Heart right ventricle (tissue), 16 donors: Measurements from ENCODE around the gene CTXN2. TPM values are rescaled to one million over a fixed set of nuclear protein-coding genes. Genes with fewer than 3 reads are reported as not detected.
A peak's percentile ranks its signal among the peaks of the same experiment; 100 is the strongest.

Source experiments
- ATAC-seq, 8 donors: fragments of 200-7000 bp; cut with Tn5 transposase; one replicate each; pipeline ENCODE4 v1.9.1; 2020; ENCODE audit warnings: mild to moderate bottlenecking in 8 of 8, moderate library complexity in 8 of 8, moderate number of reproducible peaks in 1 of 8
- DNase-seq, 2 donors: peaks; one replicate each; pipeline ENCODE4 v3.0.0-alpha.2; 2020
- H3K27ac ChIP-seq, 10 donors: fragments of 200-600 bp; sonication (generic) in 2 of 10; one replicate each; pipeline versions ENCODE4 v1.5.0 to v1.8.0; 2020 to 2022; ENCODE audit warnings: mild to moderate bottlenecking in 3 of 10
- H3K27me3 ChIP-seq, 7 donors: fragments of 200-600 bp; one replicate each; pipeline ENCODE4 v1.8.0; 2021 to 2022; ENCODE audit warnings: mild to moderate bottlenecking in 2 of 7
- H3K36me3 ChIP-seq, 9 donors: fragments of 200-600 bp; sonication (generic) in 1 of 9; one replicate each; pipeline versions ENCODE4 v1.5.0 to v1.8.0; 2020 to 2022; ENCODE audit warnings: mild to moderate bottlenecking in 2 of 9
- H3K4me1 ChIP-seq, 9 donors: fragments of 200-600 bp; sonication (generic) in 1 of 9; one replicate each; pipeline versions ENCODE4 v1.5.0 to v1.8.0; 2020 to 2022; ENCODE audit warnings: mild to moderate bottlenecking in 4 of 9
- H3K4me3 ChIP-seq, 10 donors: fragments of 200-600 bp; sonication (generic) in 2 of 10; one replicate each; pipeline versions ENCODE4 v1.5.0 to v1.8.0; 2020 to 2022; ENCODE audit warnings: mild to moderate bottlenecking in 7 of 10, moderate library complexity in 2 of 10
- H3K9me3 ChIP-seq, 11 donors: fragments of 200-600 bp in 10 of 11; sonication (generic) in 2 of 11; one replicate each; pipeline versions ENCODE4 v1.5.0 to v1.8.0; 2013 to 2022; ENCODE audit warnings: mild to moderate bottlenecking in 2 of 11, control low read depth in 1 of 11, moderate library complexity in 1 of 11
- WGBS, 2 donors: extraction: QIAGEN DNeasy Blood & Tissue Kit; methylation state at CpG; one replicate each; pipeline ENCODE4 v1.1.7; 2013; ENCODE audit warnings: inconsistent platforms in 1 of 2; 5-methylcytosine and 5-hydroxymethylcytosine counted together
- intact Hi-C, 10 donors: fragments of 100-400 bp; cut with DNase I; formaldehyde crosslinking; loops; one replicate each; pipeline versions ENCODE4 v1.11.1 to v1.14.2; 2022
- polyA plus RNA-seq, 2 donors: library from polyadenylated mRNA; stranded (reverse); fragments of 200-250 nt; gene quantifications; one replicate each; pipeline ENCODE4 v1.2.3, GENCODE V29; 2013
- total RNA-seq, 10 donors: library from RNA; stranded (reverse); fragmentation: NEBNext Ultra II Directional in 3 of 10; extraction: Animal tissue kit (Norgen Biotek cat#: 25700) in 3 of 10; gene quantifications; one replicate each; pipeline versions ENCODE4 v1.2.1 to v1.2.4, GENCODE V29; 2021 to 2023
- TF ChIP-seq, protein P1 (sequence below), 9 donors: fragments of 200-600 bp; sonication (generic) in 2 of 9; IDR thresholded peaks; one replicate each; pipeline versions ENCODE4 v1.5.0 to v1.8.0; 2021 to 2022; ENCODE audit warnings: antibody characterized with exemption in 9 of 9, mild to moderate bottlenecking in 5 of 9, moderate library complexity in 1 of 9
- donor health status: Arrhythmogenic right ventricular cardiomyopathy.
- donor health status: ischemic (EF 13 %, LVEDD 7.1; RV severe dilation, severe dysfunction).
- donor health status: healthy with polysubstance abuse.
- donor health status: DM: no; HTN: yes; CAD: no.
- donor health status: DM: no; HTN: no; CAD: no.
- donor health status: ischemic (EF 25% LVEDD 6.9; RV normal size, moderate dysfunction).
- donor health status: ischemic (EF 25% LVEDD 5.7; RV mildly dilated, moderate dysfunction).
- donor health status: healthy.
- donor health status: DM: yes; HTN: yes; CAD: no.
- donor health status: Ischemic cardiomyopathy.
- donor health status: ischemic (EF 35%, LVEDD 5.7; RV mildly dilated, moderate dysfunction).
- donor health status: nonischemic (EF 11% LVEDD 7.7; RV severe dilation, severe dysfunction).
- donor health status: DM: yes; HTN: yes; CAD: no.
- donor health status: PGD.
- donor health status: ischemic (EF 29% LVEDD 5.4; RV normal size, mild dysfunction).
- donor health status: nonischemic (EF 23%, LVEDD 6.1; RV moderate dilation, normal function).

Gene CTXN2
- total and polyA plus RNA-seq, 12 donors: not detected

DNA sequence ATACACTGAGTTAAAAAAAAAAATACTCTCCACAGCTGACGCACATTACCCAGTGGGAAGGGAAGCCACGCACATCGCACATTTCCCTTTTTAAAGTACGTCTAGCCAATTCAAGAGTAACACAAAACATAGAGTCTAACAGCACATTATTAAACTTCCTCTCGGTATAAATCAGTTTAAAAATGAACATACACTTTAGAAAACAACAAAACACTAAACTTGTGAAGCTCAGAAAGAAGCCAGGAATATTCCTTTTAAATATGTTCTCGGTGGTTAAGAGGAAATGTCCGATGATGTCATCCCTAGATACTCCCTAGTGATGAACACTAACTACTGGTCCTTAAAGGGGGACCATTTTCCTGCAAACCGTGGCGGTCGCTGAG is 14.1 kb upstream of the CTXN2 start:
- TF ChIP-seq, protein P1, sequence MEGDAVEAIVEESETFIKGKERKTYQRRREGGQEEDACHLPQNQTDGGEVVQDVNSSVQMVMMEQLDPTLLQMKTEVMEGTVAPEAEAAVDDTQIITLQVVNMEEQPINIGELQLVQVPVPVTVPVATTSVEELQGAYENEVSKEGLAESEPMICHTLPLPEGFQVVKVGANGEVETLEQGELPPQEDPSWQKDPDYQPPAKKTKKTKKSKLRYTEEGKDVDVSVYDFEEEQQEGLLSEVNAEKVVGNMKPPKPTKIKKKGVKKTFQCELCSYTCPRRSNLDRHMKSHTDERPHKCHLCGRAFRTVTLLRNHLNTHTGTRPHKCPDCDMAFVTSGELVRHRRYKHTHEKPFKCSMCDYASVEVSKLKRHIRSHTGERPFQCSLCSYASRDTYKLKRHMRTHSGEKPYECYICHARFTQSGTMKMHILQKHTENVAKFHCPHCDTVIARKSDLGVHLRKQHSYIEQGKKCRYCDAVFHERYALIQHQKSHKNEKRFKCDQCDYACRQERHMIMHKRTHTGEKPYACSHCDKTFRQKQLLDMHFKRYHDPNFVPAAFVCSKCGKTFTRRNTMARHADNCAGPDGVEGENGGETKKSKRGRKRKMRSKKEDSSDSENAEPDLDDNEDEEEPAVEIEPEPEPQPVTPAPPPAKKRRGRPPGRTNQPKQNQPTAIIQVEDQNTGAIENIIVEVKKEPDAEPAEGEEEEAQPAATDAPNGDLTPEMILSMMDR (IDR thresholded peaks at IDR 0.05): no peak
- peaks cover 0 to 18% (median 8%) of the 10 kb centered on the region in 9 donors for H3K4me1 ChIP-seq
- intact Hi-C loops: no loop called here
- H3K36me3 ChIP-seq: no peaks in the 10 kb centered on the region
- peaks cover 0 to 44% (median 6%) of the 10 kb centered on the region in 7 donors for H3K27me3 ChIP-seq
- ATAC-seq: peak; percentile 72 to 88 (median 82)
- peak overlapping the region; percentile 53 to 78 (median 65) for H3K4me3 ChIP-seq
- WGBS, 2 donors: 2 to 3% methylated on average over 10 of the region's 10 CpGs
- peak overlapping the region in 7 of 10 donors; percentile 36 to 89 (median 74) for H3K27ac ChIP-seq
- H3K9me3 ChIP-seq: peaks cover 0 to 19% (median 0%) of the 10 kb centered on the region in 11 donors
- DNase-seq: peak in 1 of 2 donors; percentile 9

DNA sequence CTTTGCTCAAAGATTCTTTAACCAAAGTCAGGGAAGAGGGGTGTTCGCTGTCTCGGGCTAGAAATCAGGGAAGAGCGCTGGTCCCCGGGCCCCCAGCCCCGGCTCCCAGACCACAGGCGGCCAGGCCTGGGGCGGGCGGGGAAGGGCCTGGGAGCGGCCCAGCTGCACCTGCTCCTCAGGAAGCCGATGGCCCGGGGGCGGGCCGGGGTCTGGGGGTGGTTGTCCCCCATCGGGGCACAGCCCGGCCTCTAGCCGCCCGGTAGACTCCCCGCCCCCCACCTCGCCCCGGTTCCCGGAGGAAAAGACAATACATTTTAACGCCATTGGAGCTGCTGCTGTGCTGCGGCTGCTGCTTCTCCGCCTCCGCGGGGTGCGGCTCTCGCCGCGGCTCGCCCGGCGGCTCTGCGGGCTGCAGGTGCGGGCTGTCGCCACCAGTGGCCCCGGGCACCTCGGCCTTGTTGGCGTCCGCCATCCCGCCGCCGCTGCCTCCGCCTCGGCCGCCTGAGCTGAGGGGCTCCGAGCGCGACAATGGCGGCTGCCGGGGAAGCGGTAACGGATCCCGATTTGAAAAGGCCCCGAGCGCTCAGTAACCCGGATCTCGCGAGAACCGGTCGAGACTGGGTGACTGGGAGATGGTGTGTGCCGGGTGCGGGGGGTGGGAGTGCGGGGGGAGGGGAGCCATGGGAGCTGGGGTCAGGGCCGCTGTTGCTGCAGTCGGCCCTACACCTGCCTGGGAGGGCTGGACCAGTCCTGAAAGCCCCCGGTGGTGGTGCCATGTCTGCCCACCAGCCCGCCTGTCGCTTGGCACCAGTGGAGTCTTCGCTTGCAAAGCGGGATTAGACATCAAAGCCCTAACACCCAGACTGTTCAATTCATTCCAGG is 13.5 kb upstream of the CTXN2 start, which contains the start of gene MYEF2:
MYEF2 (minus strand) TSS at position 530 of the 882 bp plus-strand sequence; CDS start at position 472, 58 bp downstream.
- Histone ChIP-seq H3K4me1 (peaks cover 0 to 18% (median 8%) of the 10 kb centered on the region in 9 donors), H3K36me3 (no peaks in the 10 kb centered on the region), H3K27ac (peak within 1 kb of the TSS in 7 of 10 donors; percentile 36 to 89 (median 74)), H3K9me3 (peaks cover 0 to 13% (median 0%) of the 10 kb centered on the region in 11 donors), H3K4me3 (peak within 1 kb of the TSS; percentile 53 to 78 (median 65)), H3K27me3 (peaks cover 0 to 44% (median 6%) of the 10 kb centered on the region in 7 donors)
- ATAC-seq: peak; percentile 82 to 94 (median 86)
- WGBS, 2 donors: 2% methylated on average over 66 to 71 of the region's 71 CpGs
- intact Hi-C loops: no loop called here
- DNase-seq: peak; percentile 59 to 71
- TF ChIP-seq, protein P1 (IDR thresholded peaks at IDR 0.05): no peak

DNA sequence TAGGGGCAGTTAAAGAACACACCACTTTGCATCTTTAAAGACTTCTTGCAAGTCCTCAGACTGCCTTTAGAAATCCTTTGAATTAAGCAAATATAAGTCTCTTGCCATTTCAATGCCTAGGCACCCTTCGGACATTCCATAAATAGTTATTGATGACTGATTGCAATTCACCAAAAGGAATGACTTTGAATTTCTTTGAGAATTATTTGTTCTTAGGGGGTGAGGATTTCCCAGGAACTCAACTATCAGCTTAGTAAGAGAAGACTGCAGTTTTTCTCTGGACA is 12.9 kb upstream of the CTXN2 start:
- WGBS, 2 donors: 78 to 81% methylated on average over 1 of the region's 1 CpG
- no peak for ATAC-seq
- Histone ChIP-seq H3K27ac (peak overlapping the region in 2 of 10 donors; percentile 83), H3K4me3 (peak overlapping the region; percentile 53 to 78 (median 65)), H3K36me3 (no peaks in the 10 kb centered on the region), H3K9me3 (peaks cover 0 to 7% (median 0%) of the 10 kb centered on the region in 11 donors), H3K27me3 (peaks cover 0 to 44% (median 6%) of the 10 kb centered on the region in 7 donors), H3K4me1 (peaks cover 0 to 18% (median 8%) of the 10 kb centered on the region in 9 donors)
- intact Hi-C loops: no loop called here
- TF ChIP-seq, protein P1 (IDR thresholded peaks at IDR 0.05): no peak
- DNase-seq: no peak

DNA sequence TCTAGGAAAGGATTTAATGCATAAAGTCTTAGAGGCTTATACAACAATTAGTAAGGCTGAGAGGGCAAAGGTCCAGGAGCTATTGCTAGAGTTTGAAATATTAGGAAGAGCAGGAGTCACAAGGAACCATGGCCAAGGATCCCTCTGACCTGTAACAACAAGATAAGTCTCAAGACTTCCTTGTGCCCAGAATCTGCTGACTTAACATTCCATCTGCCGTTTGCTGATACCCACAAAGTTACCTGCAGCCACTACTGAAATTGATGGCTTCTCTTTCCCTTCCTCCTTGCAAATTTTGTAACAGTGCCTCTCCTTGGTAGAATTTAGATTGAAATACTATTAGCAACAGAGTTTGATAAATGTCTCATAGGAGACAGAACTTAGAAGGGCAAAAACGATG is 8.7 kb upstream of the CTXN2 start:
- Histone ChIP-seq H3K4me3 (no peak overlapping the region), H3K36me3 (no peaks in the 10 kb centered on the region), H3K27me3 (peaks cover 0 to 30% (median 6%) of the 10 kb centered on the region in 7 donors), H3K9me3 (no peaks in the 10 kb centered on the region), H3K4me1 (peaks cover 0 to 8% (median 0%) of the 10 kb centered on the region in 9 donors), H3K27ac (no peak overlapping the region)
- TF ChIP-seq, protein P1 (IDR thresholded peaks at IDR 0.05): no peak
- DNase-seq (no peak), ATAC-seq (no peak)
- intact Hi-C loops: no loop called here
- 51 to 56% methylated on average over 2 of the region's 2 CpGs for WGBS, 2 donors
